GM19043 (cell line): ENCODE measurements around the gene IQSEC1.

Experiments used
- ATAC-seq: cut with Tn5 transposase; IDR thresholded peaks from one replicate; pipeline ENCODE4 v1.9.1; 2021; ENCODE audit warnings: low read depth; ENCODE audit not compliant: unreplicated experiment

Gene IQSEC1

DNA sequence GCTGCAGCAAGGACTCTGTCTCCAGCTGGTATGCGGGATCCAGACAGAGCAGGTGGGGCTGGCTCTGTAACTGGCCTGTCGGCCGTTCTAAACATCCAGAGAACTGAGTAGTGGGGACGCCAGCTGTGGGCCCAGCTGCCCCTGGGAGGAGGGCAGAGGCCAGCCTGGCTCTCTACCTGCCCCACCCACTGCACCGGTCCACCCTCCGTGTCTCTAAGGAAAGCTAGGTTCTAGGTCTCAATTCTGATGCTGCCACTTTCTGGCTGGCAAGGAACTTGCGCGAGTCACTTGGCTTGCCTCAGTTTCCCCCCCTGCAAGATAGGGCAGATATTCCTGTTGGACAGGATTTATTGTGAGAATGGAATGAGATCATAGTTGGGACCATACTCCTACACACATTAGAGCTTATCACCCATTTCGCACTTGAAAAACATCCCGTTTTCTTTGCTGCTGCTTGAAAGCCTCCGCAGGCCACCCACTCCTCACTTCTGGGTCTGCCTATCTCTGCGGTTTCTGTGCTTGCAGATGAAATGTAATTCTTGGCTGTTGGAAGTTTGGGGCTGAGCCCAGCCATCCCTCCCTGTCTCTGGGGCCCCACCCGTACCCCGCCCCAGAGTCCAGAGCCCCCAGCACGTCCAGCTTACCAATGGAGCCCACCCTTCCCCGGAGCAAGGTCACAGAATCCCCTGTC is 65.8 kb downstream of the IQSEC1 start:
- no peak for ATAC-seq

DNA sequence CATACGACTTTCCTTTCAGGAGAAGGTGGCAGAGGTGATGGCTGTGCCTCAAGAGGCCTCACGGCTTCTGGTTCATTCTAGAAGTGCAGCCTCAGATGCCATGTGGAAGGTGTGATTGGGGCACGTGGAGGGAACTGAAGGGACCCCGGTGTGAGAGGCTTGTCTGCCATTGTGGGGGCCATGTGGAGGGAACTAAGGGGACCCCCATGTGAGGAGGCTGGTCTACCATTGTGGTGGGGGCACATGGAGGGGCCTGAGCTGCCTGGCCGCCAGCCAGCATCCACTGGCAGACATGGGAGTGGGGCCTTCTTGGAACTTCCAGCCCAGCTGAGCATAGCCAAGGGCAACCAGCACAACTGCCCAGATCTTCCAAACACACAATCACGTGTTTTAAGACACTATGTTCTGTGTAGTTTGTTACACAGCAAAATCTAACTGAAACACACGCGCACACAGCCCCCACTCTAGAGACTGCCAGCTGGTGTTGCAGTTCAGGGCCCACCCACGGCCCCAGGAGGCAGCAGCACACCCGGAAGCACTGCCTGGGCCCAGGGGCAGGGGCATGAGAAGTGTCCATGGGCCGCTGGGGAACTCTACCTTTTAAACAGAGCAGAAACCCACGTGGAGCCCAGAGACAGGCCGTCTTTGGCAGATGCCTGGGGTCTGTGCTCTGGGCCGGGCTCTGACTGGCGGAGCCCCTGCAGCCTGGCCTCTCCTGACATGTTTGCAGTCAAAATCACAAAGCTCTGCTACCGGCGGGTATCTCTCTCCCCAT is 66.8 kb downstream of the IQSEC1 start:
- ATAC-seq, result no peak

- ATAC-seq, result no peak
Observed at GRCh38 chr3:13005301-13005700, 67.9 kb downstream of the IQSEC1 start.

GRCh38 chr3:13004376-13004775 is 68.9 kb downstream of the IQSEC1 start:
- no peak for ATAC-seq

- ATAC-seq, result no peak
Observed at GRCh38 chr3:13003608-13004007, 69.6 kb downstream of the IQSEC1 start.

DNA sequence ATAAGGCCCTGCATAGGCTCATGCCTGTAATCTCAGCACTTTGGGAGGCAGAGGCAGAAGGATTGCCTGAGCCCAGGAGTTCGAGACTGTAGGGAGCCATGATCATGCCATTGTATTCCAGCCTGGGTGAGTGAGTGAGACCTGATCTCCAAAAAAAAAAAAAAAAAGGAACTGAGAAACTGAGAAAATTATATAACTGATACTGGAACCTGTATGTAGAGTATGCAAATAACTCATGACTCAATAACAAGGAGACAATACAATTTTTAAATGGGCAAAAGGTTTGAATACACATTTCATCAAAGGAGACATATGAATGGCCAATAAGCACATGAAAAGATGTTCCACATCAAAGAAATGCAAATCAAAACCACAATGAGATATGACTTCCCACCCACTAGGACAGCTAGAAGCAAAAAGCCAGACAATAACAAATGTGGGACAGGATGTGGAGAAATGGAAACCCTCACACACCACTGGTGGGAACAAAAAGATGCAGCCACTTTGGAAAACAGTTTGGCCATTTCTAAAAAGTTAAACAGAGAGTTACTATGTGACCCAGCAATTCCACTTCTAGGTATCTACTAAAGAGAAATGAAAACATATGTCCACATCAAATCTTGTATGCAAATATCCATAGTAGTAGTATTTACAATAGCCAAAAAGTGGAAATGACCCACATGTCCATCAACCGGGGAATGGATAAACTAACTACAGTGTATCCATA is 70.7 kb downstream of the IQSEC1 start:
- peak; percentile 65 for ATAC-seq

GRCh38 chr3:12999147-13000140 is 73.8 kb downstream of the IQSEC1 start:
- no peak for ATAC-seq

DNA sequence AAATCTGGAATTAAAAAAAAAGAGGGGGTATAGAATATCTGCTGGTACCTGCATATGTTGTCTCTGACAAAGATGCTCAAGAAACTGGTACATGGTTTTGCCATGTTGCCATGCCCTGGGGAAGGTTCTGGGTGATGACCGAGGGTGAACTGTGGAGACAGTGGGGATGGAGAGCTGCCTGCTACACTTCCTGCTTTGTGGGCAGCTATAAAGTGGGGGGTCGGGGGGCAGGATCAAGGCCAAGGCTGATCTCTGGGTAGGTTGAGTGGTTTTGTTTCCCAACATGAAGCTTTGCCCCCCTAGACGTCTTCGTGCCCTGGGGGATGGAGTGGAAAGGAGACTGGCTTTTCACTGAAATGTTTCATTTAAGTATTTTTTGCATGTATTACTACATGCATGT is 74.6 kb downstream of the IQSEC1 start:
- ATAC-seq, result no peak

GRCh38 chr3:12997387-12997786 is 75.8 kb downstream of the IQSEC1 start:
- ATAC-seq, result no peak

DNA sequence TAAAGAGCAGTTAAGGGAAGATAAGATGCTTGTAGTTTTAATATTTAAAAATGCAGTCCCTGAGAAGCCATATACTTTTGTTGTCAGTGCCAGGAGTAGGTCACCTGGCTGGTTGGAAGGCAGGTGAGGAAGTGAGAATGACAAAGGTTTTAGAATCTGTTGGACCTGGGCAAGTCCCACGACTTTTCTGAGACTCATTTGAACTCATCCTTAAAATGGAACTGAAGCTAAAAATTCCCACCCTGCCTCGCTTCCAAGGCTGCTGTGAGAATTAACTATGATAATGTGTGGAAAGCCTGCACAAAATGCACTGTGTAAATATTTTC is 77.1 kb downstream of the IQSEC1 start:
- no peak for ATAC-seq

GRCh38 chr3:12995389-12996180 is 77.6 kb downstream of the IQSEC1 start:
- ATAC-seq, result no peak

DNA sequence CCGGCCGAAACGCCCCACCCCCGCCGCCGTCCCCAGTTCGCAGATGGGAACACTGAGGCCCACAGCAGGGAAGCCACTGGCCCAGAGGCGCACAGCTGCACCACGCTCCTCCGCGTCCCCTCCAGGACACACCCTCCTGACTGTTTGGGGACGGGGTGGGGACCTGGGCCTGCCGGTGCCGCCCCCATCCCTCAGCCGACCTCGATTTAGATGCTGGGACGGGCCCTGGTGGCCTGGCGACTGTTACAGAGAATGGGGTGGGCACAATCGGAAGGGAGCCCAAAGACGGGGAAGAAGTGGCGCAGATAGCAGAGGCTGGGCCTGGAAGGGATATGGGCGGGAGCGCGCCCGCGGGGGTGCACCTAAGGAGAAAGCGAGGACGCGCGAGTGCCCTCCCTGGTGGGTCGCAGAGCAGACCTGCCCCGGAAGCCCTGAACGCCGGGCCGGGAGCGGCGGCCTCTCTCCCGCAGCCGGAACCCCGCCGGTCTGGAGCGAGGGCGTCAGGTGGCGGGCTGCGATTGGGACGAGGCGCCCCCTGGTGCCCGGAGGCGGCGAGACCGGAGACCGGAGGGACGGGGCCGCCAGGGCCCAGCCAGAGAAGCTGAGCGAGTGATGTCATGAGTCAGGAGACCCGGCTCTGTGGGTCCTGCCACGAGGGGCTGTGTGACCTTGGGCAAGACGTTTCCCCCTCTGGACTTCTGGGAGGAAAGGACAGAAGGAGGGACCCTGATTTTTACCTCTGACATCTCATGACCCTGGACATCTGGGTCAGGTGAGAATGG is 78.4 kb downstream of the IQSEC1 start:
- ATAC-seq, result peak; percentile 73

DNA sequence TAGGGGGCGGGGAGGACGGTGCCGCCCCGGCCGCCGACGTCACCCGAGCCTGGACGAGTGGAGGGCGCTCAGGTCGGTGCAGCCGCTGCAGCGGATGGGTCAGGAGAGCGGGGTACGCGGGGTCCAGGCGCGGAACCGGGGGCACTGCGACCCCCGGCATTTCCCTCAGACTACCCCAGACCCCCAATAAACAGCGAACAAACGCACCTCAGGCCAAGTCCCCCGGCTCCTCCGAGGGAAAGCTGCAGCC is 78.9 kb downstream of the IQSEC1 start:
- ATAC-seq, result no peak

GRCh38 chr3:12993517-12994356 is 79.5 kb downstream of the IQSEC1 start:
- ATAC-seq, result no peak

- no peak for ATAC-seq
Observed at GRCh38 chr3:12992629-12993516, 80.4 kb downstream of the IQSEC1 start.

- ATAC-seq, result no peak
Observed at GRCh38 chr3:12991861-12992281, 81.4 kb downstream of the IQSEC1 start.

GRCh38 chr3:12991481-12991837 is 81.8 kb downstream of the IQSEC1 start:
- ATAC-seq, result no peak
